DND-41 (cell line): Measurements from ENCODE around the gene HCN3.
A peak's percentile ranks its signal among the peaks of the same experiment; 100 is the strongest.

Experiments used
- ATAC-seq: fragments of 200-7000 bp; cut with Tn5 transposase; 3 replicates; pipeline ENCODE4 v1.9.1; 2021; ENCODE audit warnings: low read depth; ENCODE audit not compliant: insufficient read depth
- DNase-seq: peaks from one replicate; pipeline ENCODE4 v3.0.0-alpha.2; 2020
- H2AFZ ChIP-seq: 2 replicates; pipeline ENCODE4 v1.6.0; 2012; ENCODE audit warnings: low read depth, low read length
- H3K27ac ChIP-seq: 2 replicates; pipeline ENCODE4 v1.5.1; 2012; ENCODE audit warnings: low read length, inconsistent platforms
- H3K27me3 ChIP-seq: fragments of 200-600 bp; sonication (generic); 2 replicates; pipeline ENCODE4 v1.6.0; 2012; ENCODE audit warnings: low read length, mild to moderate bottlenecking, inconsistent platforms; ENCODE audit not compliant: insufficient read depth, poor library complexity
- H3K36me3 ChIP-seq: 2 replicates; pipeline ENCODE4 v1.5.1; 2012; ENCODE audit warnings: low read length, inconsistent platforms; ENCODE audit not compliant: insufficient read depth
- H3K4me1 ChIP-seq: 2 replicates; pipeline ENCODE4 v1.5.1; 2012; ENCODE audit warnings: mild to moderate bottlenecking, low read length; ENCODE audit not compliant: insufficient read depth
- H3K4me2 ChIP-seq: 2 replicates; pipeline ENCODE4 v1.6.0; 2012; ENCODE audit warnings: mild to moderate bottlenecking, moderate library complexity, low read length, inconsistent platforms; ENCODE audit not compliant: insufficient read depth
- H3K4me3 ChIP-seq, 2 experiments: fragments of 200-600 bp in 1 of 2; shearing (Covaris generic) in 1 of 2; 2 replicates each; pipeline ENCODE4 v1.5.1; 2012 to 2016; ENCODE audit warnings: inconsistent platforms in 2 of 2, low read length in 2 of 2, mild to moderate bottlenecking in 2 of 2, low read depth in 1 of 2, moderate library complexity in 1 of 2
- H3K79me2 ChIP-seq: 2 replicates; pipeline ENCODE4 v1.6.0; 2012; ENCODE audit warnings: low read length, inconsistent platforms; ENCODE audit not compliant: insufficient read depth
- H3K9ac ChIP-seq: 2 replicates; pipeline ENCODE4 v1.6.0; 2012; ENCODE audit warnings: low read depth, mild to moderate bottlenecking, inconsistent platforms, low read length, moderate library complexity
- H3K9me3 ChIP-seq: 2 replicates; pipeline ENCODE4 v1.5.1; 2012; ENCODE audit warnings: low read length, moderate library complexity, mild to moderate bottlenecking, inconsistent platforms; ENCODE audit not compliant: insufficient read depth, severe bottlenecking
- H4K20me1 ChIP-seq: 2 replicates; pipeline ENCODE4 v1.6.0; 2012; ENCODE audit warnings: low read length; ENCODE audit not compliant: insufficient read depth
- EZH2 ChIP-seq: IDR thresholded peaks from 3 replicates; pipeline ENCODE4 v1.6.1; 2012; ENCODE audit warnings: borderline replicate concordance, low read depth, mild to moderate bottlenecking, moderate library complexity, low read length, inconsistent platforms; ENCODE audit not compliant: severe bottlenecking
- TF ChIP-seq, protein P1 (sequence below): IDR thresholded peaks from 2 replicates; pipeline ENCODE4 v1.5.1; 2012; ENCODE audit warnings: borderline replicate concordance, low read length, moderate library complexity, mild to moderate bottlenecking; ENCODE audit not compliant: poor library complexity, severe bottlenecking; ENCODE audit errors: extremely low read depth

The HCN3 gene

GRCh38 chr1:155268630-155269029 is 8.6 kb upstream of the HCN3 start:
- H3K79me2 ChIP-seq, result peaks cover 44% of the 10 kb centered on the region

GRCh38 chr1:155269381-155269780 is 7.9 kb upstream of the HCN3 start:
- Histone ChIP-seq H3K4me1 (peaks cover 29% of the 10 kb centered on the region), H2AFZ (no peak overlapping the region), H3K27me3 (no peaks in the 10 kb centered on the region), H3K4me2 (no peak overlapping the region), H3K27ac (no peak overlapping the region), H4K20me1 (peaks cover 27% of the 10 kb centered on the region; the same call in 1 of the 2 replicates), H3K79me2 (peaks cover 48% of the 10 kb centered on the region), H3K9ac (no peak overlapping the region), H3K9me3 (no peaks in the 10 kb centered on the region), H3K4me3 (no peak overlapping the region), H3K36me3 (peaks cover 72% of the 10 kb centered on the region)
- TF ChIP-seq, protein P1, sequence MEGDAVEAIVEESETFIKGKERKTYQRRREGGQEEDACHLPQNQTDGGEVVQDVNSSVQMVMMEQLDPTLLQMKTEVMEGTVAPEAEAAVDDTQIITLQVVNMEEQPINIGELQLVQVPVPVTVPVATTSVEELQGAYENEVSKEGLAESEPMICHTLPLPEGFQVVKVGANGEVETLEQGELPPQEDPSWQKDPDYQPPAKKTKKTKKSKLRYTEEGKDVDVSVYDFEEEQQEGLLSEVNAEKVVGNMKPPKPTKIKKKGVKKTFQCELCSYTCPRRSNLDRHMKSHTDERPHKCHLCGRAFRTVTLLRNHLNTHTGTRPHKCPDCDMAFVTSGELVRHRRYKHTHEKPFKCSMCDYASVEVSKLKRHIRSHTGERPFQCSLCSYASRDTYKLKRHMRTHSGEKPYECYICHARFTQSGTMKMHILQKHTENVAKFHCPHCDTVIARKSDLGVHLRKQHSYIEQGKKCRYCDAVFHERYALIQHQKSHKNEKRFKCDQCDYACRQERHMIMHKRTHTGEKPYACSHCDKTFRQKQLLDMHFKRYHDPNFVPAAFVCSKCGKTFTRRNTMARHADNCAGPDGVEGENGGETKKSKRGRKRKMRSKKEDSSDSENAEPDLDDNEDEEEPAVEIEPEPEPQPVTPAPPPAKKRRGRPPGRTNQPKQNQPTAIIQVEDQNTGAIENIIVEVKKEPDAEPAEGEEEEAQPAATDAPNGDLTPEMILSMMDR, result no peak
- no peak for TF ChIP-seq EZH2
- no peak for ATAC-seq
- no peak for DNase-seq

More at GRCh38 chr1:155268630-155269029, 8.6 kb upstream of the HCN3 start:
- H3K4me2 ChIP-seq, result no peak overlapping the region
- no peaks in the 10 kb centered on the region for H3K9me3 ChIP-seq
- no peaks in the 10 kb centered on the region for H3K27me3 ChIP-seq
- no peak overlapping the region for H3K4me3 ChIP-seq
- H3K4me1 ChIP-seq, result peaks cover 23% of the 10 kb centered on the region
- TF ChIP-seq, protein P1, result no peak
- TF ChIP-seq EZH2, result no peak
- peaks cover 27% of the 10 kb centered on the region; the same call in 1 of the 2 replicates for H4K20me1 ChIP-seq
- ATAC-seq (no peak), DNase-seq (no peak)
- H2AFZ ChIP-seq, result no peak overlapping the region
- H3K36me3 ChIP-seq, result peaks cover 79% of the 10 kb centered on the region
- no peak overlapping the region for H3K27ac ChIP-seq
- no peak overlapping the region for H3K9ac ChIP-seq

GRCh38 chr1:155272466-155273342 is 4.6 kb upstream of the HCN3 start:
- peaks cover 45% of the 10 kb centered on the region for H3K79me2 ChIP-seq
- peak; percentile 47 for ATAC-seq

More at GRCh38 chr1:155272466-155273342, 4.6 kb upstream of the HCN3 start:
- Histone ChIP-seq H3K9me3 (no peaks in the 10 kb centered on the region), H2AFZ (peak overlapping the region; percentile 12), H3K27ac (peak overlapping the region; percentile 84), H3K4me2 (peak overlapping the region; percentile 71), H3K9ac (peak overlapping the region; percentile 65), H3K27me3 (no peaks in the 10 kb centered on the region), H3K36me3 (peaks cover 40% of the 10 kb centered on the region), H4K20me1 (peaks cover 27% of the 10 kb centered on the region; the same call in 1 of the 2 replicates), H3K4me3 (peak overlapping the region; percentile 32 to 61; a peak in 3 of 4 replicates), H3K4me1 (peaks cover 44% of the 10 kb centered on the region)
- DNase-seq, result peak; percentile 72
- no peak for TF ChIP-seq EZH2
- TF ChIP-seq, protein P1, result no peak
